Activated CD4-positive, alpha-beta T cell treated with anti-CD3 and anti-CD28 coated beads for 1 hour (primary cell): ENCODE measurements around the gene CLN3.
"Not testable (repeated sequence)": the region's sequence is repeated elsewhere in the genome, so short reads cannot be mapped to it uniquely, and the experiment has no call there.

ENCODE experiments used
- DNase-seq: peaks from one replicate; pipeline ENCODE4 v3.0.0-alpha.2; 2020

Gene CLN3

DNA sequence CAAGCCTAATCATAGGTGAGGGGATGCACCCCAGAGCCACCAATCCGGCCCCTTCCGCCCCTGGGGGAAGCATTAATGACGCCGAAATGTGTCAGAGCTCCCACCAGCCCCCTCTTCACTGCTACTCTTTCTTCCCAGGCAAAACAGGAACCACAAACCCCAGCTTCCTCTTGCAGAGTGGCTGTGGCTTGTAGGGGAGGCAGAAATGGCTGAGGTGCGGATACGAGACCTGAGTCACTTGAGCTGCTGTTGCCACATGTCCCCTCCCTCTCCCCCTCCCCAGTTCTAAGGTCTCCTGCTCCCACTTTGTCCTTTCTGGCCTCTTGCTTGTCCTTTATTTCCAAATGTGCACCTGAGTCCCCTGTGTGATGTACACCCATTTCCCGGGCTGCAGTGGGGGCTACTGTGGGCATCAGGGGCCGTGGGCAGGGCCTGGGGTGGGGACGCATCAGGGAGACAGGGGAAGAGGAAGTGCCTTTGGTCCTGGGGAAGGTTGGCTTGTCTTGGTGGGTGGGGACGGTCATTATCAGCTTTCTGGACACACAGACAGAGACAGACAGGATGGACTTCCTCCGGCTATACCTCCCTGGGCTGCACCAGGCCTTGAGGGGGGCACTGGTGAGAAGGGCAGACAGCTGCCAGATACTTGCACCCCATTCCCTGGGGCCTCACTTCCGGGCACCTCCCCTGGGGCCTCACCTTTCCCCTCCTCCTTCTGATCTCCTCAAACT, 2.4 kb upstream of the CLN3 start, which contains the start of gene APOBR:
Gene APOBR, plus strand, starts transcription at position 523 of the 731 bp plus-strand sequence. Its CDS starts 39 bp downstream, at position 562.
- peak; percentile 72 for DNase-seq

- no peak for DNase-seq
These were observed 637 bp upstream of the CLN3 start for GRCh38 chr16:28492511-28492910.

DNA sequence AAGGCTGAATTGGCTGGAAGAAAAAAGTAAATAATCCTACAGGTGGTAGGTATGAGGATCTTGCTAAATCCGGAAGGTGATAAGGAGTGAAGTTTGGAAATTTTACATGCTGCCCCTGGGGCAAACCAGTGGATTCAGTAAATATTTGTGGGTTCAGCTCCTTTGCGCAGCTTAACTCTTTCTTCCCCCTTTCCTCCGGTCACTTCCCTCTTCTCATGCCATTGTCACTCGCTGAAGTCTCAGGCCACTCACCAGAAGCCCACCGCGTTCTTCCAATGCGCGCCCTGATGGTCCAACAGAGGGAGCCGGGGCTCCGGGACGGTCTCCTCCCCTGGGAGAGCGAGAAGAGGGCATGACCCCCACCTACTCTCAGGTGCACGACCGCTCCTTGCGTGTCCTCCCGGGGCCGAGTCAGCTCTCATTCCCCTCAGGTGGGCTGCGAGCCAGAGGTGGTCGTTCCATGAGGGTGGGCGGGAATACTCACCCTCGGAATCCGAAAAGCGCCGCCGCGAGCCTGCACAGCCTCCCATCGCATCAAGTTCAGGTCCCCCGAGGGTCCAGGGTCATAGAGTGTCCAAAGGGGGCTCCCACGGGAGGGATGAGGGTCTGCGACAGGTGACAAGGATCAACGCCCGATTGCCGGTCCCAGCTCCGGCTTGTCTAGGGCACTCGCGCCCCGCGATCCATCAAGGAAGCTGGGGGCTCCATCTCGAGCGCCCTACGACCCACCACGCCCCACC, 474 bp downstream of the CLN3 start:
- DNase-seq: no peak

GRCh38 chr16:28486266-28486665, 5.6 kb downstream of the CLN3 start:
- DNase-seq: no peak

DNA sequence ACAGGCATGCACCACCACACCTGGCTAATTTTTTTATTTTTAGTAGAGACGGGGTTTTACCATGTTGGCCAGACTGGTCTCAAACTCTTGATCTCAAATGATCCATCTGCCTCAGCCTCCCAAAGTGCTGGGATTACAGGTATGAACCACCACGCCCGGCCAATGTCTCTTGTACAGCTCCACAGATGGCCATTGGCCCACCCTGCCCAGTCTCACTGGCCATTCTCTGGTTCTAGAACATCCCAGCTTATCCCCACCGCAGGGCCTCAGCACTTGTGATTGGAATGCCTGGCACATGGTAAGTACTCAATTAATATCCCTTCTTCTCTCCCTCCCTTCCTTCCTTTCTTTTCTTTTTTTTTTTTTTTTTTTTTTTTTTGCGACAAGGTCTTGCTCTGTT, 8.5 kb downstream of the CLN3 start:
- not testable (repeated sequence) for DNase-seq

DNA sequence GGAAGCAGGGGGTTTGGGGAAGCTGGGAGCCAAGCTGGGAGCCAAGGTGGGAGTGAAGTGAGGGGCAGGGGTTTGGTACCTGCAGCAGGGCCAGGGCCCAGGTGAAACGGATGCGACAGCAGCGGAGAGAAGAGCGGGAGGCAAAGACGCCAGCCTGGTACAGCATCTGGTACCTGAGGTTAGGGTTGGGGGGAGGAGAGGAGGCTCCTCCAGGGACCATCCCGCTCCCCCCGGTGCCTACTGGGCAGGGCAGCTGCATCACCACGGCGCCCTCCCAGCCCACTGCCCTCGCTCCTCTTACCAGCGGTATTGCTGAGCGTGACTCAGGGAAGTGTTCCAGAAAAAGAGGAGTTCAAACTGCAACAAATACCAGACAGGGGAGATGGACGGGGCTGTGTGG, 9.8 kb downstream of the CLN3 start:
- no peak for DNase-seq

- DNase-seq: no peak
These were observed 13.2 kb downstream of the CLN3 start for GRCh38 chr16:28478506-28479180.

GRCh38 chr16:28477311-28477920, 14.5 kb downstream of the CLN3 start:
- no peak for DNase-seq

- DNase-seq: no peak
These were observed 16.7 kb downstream of the CLN3 start for GRCh38 chr16:28475221-28475620.

DNA sequence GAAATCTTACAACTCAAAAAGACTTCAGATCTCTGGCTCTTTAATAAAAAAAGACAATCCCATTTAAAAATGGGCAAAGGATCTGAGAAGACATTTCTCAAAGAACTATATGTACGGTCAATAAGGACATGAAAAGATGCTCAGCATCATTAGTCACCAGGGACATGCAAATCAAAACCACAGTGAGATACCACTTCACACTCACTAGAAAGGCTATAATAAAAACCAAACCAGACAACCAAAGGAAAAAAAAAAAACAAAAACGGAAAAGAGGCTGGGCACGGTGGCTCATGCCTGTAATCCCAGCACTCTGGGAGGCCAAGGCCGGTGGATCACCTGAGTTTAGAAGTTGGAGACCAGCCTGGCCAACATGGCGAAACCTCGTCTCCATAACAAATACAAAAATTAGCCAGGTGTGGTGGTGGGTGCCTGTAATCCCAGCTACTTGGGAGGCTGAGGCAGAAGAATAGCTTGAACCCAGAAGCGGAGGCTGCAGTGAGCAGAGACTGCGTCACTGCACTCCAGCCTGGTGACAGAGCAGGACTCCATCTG, 18.1 kb downstream of the CLN3 start:
- DNase-seq: no peak

GRCh38 chr16:28447081-28447480, 44.8 kb downstream of the CLN3 start:
- DNase-seq: not testable (repeated sequence)

- not testable (repeated sequence) for DNase-seq
These were observed 45.5 kb downstream of the CLN3 start for GRCh38 chr16:28446388-28446787.

- DNase-seq: not testable (repeated sequence)
These were observed 47.9 kb downstream of the CLN3 start for GRCh38 chr16:28443943-28444342.

DNA sequence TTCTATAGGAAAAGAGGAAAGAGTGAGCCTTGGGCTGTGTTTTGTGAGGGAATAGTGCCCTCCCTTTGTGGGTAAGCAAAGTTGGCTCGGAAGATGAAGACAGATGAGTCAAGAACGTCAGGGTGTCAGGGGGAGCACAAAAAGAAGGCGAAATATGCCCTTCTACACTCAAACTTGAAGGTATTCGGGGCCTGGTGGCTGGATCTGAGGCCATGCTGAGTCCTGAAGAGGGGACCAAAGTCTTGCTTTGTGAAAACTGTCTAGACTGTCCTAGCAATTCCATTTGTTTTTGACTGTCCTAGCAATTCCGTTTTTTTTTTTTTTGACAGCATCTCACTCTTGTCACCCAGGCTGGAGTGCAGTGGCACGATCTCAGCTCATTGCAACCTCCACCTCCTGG, 53.0 kb downstream of the CLN3 start:
- DNase-seq: not testable (repeated sequence)

GRCh38 chr16:28435340-28435739, 56.5 kb downstream of the CLN3 start:
- DNase-seq: not testable (repeated sequence)
